Muscle of leg (tissue), 11 donors: ENCODE measurements around the gene IL2RA. TPM values are rescaled to one million over a fixed set of nuclear protein-coding genes. Genes with fewer than 3 reads are reported as not detected.

Experiments used
- DNase-seq: peaks from one replicate; pipeline ENCODE4 v3.0.0; 2013
- H3K27ac ChIP-seq: one replicate; pipeline ENCODE4 v1.5.1; 2013; ENCODE audit warnings: mild to moderate bottlenecking, low read length, control low read depth
- H3K27me3 ChIP-seq: one replicate; pipeline ENCODE4 v1.6.1; 2013; ENCODE audit warnings: low read length; ENCODE audit not compliant: control insufficient read depth, insufficient read depth
- H3K36me3 ChIP-seq: one replicate; pipeline ENCODE4 v1.6.1; 2013; ENCODE audit warnings: low read length; ENCODE audit not compliant: control insufficient read depth, insufficient read depth
- H3K4me1 ChIP-seq: one replicate; pipeline ENCODE4 v1.6.1; 2013; ENCODE audit warnings: low read length; ENCODE audit not compliant: control insufficient read depth, insufficient read depth
- H3K4me3 ChIP-seq: one replicate; pipeline ENCODE4 v1.5.1; 2013; ENCODE audit warnings: low read length, control low read depth
- H3K9me3 ChIP-seq: replicated peaks from 2 replicates; pipeline ENCODE4 v1.6.1; 2013; ENCODE audit warnings: low read depth, low read length; ENCODE audit not compliant: control insufficient read depth
- WGBS: methylation state at CpG from one replicate; pipeline ENCODE4 v1.1.5; 2013; ENCODE audit warnings: missing lambda C conversion rate; ENCODE audit not compliant: insufficient coverage; 5-methylcytosine and 5-hydroxymethylcytosine counted together
- polyA plus RNA-seq, 8 donors: library from polyadenylated mRNA; unstranded; fragments of 120-200 nt; gene quantifications; one replicate each; pipeline versions ENCODE4 v1.2.1 to v1.2.3, GENCODE V29; 2013; ENCODE audit warnings: inconsistent platforms in 1 of 8, low replicate concordance in 1 of 8; ENCODE audit not compliant: insufficient read length in 8 of 8, insufficient read depth in 1 of 8
- total RNA-seq: library from RNA; stranded (reverse); fragments of 120-200 nt; gene quantifications from one replicate; pipeline ENCODE4 v1.2.4, GENCODE V29; 2013

The IL2RA gene
- total and polyA plus RNA-seq, 9 donors = 0.05 to 0.24 (median 0.10) TPM; not detected in 5

DNA sequence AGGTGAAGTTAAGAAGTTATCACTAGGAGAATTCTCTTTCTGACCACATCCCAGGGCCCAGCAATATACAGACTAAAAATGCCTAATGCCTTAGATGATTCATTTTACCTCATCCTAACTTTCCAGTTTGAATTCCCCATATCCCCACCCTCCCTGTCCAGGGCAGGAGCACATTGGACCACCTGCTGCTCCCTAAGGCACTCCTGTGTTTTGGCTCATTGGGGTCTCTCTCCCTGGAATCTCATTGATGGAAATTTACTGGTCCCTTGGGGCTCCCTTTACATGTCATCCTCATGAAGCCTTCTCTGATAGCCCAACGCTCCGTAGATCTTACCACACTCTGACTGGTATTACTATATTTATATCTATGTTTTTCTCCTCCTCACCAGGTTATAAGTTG is 2.7 kb downstream of the IL2RA start:
- Histone ChIP-seq H3K27ac (no peak overlapping the region), H3K9me3 (no peaks in the 10 kb centered on the region), H3K4me1 (no peaks in the 10 kb centered on the region), H3K27me3 (peaks cover 2% of the 10 kb centered on the region), H3K36me3 (no peaks in the 10 kb centered on the region), H3K4me3 (no peak overlapping the region)
- no peak for DNase-seq
- no CpG with 5 or more reads among the region's 2 CpGs for WGBS

DNA sequence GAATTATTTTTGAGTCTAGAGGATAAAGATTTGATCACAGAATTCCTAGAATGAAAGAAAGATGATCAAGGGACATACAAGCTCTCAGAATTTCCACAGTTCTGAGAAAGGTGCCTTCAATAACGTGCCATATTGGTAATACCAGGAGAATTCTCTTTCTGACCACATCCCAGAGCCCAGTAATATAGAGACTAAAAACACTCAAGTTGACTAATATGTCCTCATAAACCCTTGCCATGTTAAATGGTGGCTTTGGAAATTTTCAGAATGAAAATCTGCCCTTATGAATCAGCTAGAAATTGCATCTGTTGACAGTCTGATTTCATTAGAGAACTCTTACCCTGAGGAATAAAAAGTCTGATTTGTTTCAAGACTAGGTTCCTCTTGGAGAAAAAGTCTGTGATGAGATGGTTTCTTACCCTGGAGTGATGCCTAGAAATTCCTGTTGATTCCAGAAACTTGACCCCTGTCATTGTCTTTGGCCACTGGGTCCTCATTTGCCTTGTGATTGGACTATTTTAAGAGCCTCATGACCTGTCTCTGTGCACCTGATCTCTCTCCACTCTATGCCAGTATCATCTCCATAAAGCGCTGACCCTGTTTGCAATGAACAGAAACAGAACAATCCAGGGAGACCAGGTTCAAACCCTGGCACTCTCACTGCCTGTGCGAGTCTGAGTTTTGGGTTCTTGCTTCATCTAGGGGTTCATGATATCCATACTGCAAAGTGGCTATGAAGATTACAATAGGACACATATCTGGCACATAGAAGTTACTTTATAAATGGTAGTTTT is 3.3 kb downstream of the IL2RA start:
- H3K9me3 ChIP-seq = no peaks in the 10 kb centered on the region
- DNase-seq = no peak
- H3K4me1 ChIP-seq = peaks cover 1% of the 10 kb centered on the region
- H3K27ac ChIP-seq = no peak overlapping the region
- no peak overlapping the region for H3K4me3 ChIP-seq
- peaks cover 3% of the 10 kb centered on the region for H3K27me3 ChIP-seq
- no peaks in the 10 kb centered on the region for H3K36me3 ChIP-seq
- WGBS = no CpG with 5 or more reads among the region's 3 CpGs

DNA sequence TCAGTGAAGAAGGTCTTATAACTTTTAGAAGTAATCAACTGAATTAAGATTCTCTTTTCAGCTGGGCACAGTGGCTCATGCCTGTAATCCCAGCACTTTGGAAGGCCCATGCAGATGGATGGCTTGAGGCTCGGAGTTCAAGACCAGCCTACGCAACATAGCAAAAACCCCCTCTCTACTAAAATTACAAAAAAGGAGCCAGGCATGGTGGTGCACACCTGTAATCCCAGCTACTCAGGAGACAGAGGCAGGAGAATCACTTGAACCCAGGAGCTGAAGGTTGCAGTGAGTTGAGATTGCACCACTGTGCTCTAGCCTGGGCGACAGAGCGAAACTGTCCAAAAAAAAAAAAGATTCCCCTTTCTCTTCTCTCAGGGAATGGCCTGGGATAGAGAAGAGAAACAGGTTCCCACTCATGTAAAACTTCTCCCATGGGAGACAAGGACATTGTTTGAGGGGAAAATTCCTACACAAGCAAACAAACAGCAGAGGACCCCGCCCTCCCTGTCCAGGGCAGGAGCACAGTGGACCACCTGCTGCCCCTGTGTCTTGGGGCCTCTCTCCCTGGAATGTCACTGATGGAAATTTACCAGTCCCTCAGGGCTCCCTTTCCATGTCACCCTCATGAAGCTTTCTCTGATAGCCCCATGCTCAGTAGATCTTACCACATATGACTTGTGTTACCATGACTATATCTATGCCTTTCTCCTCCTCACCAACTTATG is 5.6 kb downstream of the IL2RA start:
- Histone ChIP-seq H3K27me3 (peaks cover 5% of the 10 kb centered on the region), H3K9me3 (no peaks in the 10 kb centered on the region), H3K27ac (no peak overlapping the region), H3K36me3 (no peaks in the 10 kb centered on the region), H3K4me1 (peaks cover 6% of the 10 kb centered on the region), H3K4me3 (no peak overlapping the region)
- DNase-seq = no peak
- no CpG with 5 or more reads among the region's 5 CpGs for WGBS

DNA sequence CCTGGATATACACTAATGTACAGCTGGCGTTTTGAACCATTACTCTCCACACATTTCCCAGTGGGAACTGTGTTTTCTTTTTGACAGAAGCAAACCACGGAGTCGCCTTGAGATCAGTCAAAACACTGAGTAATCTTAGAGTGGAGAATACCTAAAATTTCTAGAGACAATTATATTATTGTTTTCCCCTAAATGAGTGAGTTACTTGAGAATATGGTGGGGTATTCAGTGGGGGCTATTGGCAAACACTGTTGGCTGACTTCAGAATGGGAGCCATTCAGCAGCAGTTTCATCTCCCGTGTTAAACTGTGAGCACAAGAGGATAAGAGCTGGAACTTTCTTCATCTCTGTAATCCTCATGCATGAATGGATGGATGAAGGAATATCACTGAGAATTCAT is 6.2 kb downstream of the IL2RA start:
- H3K4me1 ChIP-seq = peaks cover 8% of the 10 kb centered on the region
- no peaks in the 10 kb centered on the region for H3K9me3 ChIP-seq
- H3K27me3 ChIP-seq = peaks cover 5% of the 10 kb centered on the region
- no CpG with 5 or more reads among the region's 4 CpGs for WGBS
- no peak for DNase-seq
- H3K36me3 ChIP-seq = no peaks in the 10 kb centered on the region
- H3K27ac ChIP-seq = no peak overlapping the region
- H3K4me3 ChIP-seq = no peak overlapping the region

DNA sequence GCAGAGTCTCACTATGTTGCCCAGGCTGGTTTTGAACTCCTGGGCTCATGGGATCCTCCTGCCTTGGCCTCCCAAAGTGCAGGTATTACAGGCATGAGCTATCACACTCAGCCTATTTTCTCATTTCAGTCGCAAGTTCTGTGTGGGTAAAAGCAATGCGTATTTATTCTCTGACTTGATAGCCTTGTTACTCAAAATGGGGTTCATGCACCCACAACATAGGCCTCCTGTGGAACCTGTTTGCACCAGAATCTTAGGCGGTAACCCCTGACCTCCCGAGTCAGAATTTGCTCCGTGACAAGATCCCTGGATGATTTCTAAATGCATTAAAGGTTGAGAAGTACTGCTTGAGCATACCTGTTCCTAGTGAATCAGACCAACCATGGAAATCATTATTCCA is 7.3 kb downstream of the IL2RA start:
- Histone ChIP-seq H3K36me3 (no peaks in the 10 kb centered on the region), H3K9me3 (no peaks in the 10 kb centered on the region), H3K27ac (no peak overlapping the region), H3K27me3 (peaks cover 5% of the 10 kb centered on the region), H3K4me3 (no peak overlapping the region), H3K4me1 (peaks cover 12% of the 10 kb centered on the region)
- DNase-seq = no peak
- no CpG with 5 or more reads among the region's 5 CpGs for WGBS

DNA sequence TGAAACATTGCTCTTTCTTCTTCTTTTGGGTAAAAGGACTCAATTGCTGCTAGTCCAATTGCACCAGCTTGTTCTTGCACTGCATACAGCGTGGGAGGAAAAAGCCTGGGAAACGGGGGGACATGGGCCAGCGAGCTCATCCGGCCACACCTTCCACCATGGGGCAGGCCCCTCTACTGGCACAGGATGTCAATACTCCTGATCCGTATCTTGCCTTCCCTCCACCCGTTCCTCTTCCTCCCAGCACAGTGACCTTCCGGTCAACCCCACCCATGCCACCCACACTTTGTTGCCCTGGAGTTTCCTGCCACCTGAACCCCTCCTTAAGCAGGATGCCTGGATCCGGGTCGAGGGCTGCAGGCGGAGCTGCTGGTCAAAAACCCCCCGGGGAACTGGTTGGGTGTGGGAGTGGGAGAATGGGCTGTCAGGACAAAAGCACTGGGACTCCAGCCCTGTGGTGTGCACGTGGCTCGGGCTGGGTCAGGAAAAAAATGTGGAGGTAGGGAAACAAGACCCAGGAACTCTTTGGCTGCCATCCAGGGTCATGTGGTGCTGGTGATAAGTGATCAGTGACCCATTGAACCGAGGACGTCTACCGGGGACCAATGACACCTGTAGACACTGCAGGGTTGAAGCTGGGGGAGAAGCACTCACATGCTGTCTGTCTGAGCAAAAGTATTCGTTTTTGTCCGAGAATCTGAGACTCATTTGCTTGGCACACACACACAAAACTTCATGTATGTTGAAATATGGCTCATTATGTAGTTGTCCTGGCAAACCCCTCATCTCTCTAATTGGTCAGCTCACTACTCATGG is 8.1 kb downstream of the IL2RA start:
- Histone ChIP-seq H3K4me3 (no peak overlapping the region), H3K27me3 (peaks cover 5% of the 10 kb centered on the region), H3K9me3 (no peaks in the 10 kb centered on the region), H3K36me3 (no peaks in the 10 kb centered on the region), H3K4me1 (peaks cover 12% of the 10 kb centered on the region), H3K27ac (no peak overlapping the region)
- DNase-seq = no peak
- 62% methylated on average over 9 of the region's 18 CpGs for WGBS

DNA sequence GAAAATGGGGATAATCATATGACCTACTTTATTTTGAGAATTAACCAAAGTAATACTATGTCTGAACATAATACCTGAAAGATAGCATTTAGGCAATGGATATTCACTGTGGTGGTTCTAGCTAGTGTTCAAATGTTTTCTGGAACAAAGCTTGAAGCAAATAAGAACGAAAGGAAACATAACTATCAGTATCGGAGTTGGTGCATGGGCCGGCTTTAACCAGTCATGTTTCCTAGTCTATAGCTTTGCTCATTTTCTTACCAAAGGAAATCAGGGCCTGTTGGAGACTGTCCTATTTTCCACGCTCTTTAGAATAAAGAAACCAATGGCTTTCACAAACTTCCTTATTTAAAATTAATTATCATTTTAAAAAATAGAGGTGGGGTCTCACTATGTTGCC is 8.9 kb downstream of the IL2RA start:
- no peak for DNase-seq
- H3K27ac ChIP-seq = no peak overlapping the region
- H3K36me3 ChIP-seq = no peaks in the 10 kb centered on the region
- H3K9me3 ChIP-seq = no peaks in the 10 kb centered on the region
- no peak overlapping the region for H3K4me3 ChIP-seq
- peaks cover 12% of the 10 kb centered on the region for H3K4me1 ChIP-seq
- peaks cover 5% of the 10 kb centered on the region for H3K27me3 ChIP-seq
- 100% methylated on average over 3 of the region's 4 CpGs for WGBS

DNA sequence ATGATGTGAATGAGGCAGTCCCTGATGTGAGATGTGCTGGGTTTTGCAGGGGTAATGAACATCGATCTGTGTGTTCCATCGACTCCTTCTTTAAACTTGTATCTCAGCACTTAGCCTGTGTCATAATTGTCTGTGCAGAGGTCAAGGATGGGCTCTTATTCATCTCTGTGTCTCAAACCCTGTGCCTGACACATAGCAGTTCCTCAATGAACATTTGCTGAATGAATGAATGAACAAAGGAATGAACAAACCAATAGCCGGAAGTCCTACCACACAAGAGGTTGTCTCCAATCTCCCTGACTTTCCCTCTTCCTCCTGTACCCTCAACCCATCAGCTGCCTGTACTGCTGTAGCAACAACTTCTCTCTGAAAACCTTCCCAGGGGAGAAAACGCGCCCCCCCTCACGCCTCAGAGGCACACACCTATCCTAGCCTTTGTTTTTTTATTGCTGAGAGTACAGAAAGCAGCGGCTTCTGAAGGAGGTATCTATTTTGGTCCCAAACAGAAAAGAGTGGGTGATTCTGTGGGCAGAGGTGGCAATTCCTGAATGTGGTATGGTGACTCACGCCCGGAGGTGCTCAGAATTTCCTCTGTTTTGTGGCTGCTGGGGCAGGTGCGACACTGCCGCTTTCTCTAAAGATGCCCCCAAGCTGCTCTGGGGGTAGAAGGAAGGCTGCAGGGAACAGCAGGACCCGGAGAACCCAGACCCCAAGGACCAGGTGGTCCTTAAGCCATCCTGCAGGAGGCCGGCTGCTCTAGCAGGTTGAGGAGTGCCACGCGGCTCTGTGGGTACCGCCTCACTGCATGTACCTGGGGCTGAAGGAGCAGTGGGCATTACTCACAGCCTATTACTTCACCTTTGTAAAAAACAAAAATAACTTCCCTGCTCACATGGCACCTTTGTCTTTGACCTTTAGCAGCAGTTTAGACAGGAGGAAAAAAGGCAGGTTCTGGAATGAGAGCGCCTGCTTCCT is 9.6 kb downstream of the IL2RA start:
- Histone ChIP-seq H3K9me3 (no peaks in the 10 kb centered on the region), H3K4me3 (no peak overlapping the region), H3K4me1 (peaks cover 12% of the 10 kb centered on the region), H3K36me3 (no peaks in the 10 kb centered on the region), H3K27ac (no peak overlapping the region), H3K27me3 (peaks cover 5% of the 10 kb centered on the region)
- DNase-seq = no peak
- WGBS = 78% methylated on average over 8 of the region's 17 CpGs

DNA sequence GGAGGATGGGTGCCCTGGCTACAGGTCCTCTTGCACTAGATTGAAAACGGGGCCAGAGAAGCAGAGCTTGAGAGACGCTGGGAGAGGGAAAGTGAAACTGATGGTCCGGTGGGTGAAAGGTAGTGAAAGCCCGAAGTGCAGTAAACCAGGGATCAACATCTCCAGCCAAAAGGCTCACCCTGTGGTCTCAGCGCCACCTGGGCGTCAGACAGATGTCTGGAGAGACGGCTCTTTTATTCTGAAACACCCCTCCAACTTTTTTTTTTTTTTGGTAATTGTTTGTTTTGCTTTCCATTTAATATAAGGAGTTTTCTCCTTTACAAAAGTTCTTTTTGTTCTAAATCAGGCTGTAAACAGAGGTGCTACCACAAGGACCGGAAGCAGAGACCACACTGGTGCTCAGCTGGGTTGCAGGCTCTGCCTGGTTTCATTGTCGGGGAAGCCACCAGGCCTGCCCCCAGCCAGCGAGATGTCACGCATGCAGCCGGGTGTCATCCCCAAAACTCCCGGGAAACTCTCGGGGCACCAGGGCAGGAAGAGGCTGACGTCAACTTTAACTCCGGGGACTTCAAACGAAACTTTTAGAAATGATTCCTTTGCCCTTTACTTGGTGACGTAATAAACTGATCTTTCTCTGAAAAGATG is 11.2 kb downstream of the IL2RA start:
- peaks cover 12% of the 10 kb centered on the region for H3K4me1 ChIP-seq
- H3K4me3 ChIP-seq = peak overlapping the region; percentile 34
- peak; percentile 70 for DNase-seq
- H3K9me3 ChIP-seq = no peaks in the 10 kb centered on the region
- WGBS = 22% methylated on average over 5 of the region's 18 CpGs
- peak overlapping the region; percentile 21 for H3K27ac ChIP-seq
- H3K27me3 ChIP-seq = peaks cover 3% of the 10 kb centered on the region
- no peaks in the 10 kb centered on the region for H3K36me3 ChIP-seq
